Measurements from ENCODE around the gene NUDT2.

The NUDT2 gene

DNA sequence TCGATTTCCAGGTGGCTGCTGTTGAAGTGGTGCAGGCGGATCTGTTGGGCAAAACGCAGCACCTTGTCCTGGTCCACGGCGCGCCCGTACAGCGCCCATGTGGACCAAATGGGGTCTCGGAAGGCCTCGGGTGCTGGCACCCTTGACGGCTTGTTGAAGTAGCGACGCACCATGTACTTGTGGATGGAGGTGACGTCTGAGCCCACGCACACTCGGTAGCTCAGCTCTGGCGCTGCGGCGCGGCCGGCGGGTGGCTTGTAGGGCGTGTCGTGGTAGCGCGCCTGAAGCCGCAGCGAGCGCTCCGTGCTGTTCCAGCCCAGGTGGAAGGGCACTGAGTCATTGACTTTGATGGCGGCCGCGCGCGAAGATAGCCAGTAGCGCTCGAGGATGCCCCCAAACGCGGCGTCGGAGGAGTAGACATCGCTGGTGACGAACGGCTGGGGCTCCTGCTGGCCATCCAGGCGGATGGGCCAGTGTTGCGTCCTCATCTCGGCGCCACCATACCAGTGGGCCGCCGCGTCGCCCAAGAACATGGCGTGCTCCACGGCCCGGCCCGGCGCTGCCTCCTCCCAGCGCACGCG lies 42.6 kb downstream of the NUDT2 start:
- no peak for DNase-seq

DNA sequence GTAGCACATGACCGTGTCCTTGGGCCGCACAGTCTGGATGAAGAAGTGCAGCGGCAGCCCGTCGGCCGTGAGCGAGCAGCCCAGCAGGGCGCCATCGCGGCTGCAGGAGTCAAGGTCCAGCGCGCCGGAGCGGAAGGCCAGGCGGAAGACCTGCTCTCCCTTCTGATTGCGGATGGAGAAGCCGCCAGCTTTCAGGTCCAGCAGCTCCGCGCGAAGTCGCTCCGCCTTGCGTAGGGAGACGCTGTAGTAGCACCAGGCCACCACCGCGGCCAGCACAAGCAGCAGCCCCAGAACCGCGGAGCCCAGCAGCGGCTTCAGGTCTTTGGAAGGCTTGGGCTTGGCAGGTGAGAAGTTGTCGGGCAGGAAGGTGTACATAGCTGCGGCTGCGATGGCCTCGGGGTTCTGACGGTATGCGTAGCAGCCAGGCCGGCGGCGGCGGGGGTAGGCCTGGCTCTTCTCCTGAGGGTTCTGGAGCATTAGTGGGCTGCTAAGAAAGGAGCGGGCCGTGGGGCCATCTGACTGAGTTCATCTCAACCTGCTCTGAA lies 43.2 kb downstream of the NUDT2 start:
- DNase-seq: no peak

DNA sequence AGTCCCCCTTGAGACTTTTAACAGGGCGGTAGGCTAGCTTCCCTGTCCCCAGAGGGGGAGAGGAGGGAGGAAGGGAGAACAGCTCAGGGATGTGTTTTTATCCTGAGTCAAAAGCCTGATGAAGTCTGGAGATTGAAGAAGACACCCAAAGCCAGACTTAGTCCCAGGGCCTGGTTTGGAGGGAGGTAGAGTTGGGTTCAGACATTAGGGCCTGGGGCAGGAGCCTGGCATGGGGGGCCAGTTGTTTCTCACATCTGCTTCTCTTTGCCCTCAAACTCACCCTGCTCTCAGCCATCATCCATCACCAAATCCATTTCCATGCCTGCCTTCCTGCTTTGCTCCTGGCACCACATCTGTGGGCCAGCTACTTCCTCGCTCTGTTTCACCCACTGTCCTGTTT lies 44.4 kb downstream of the NUDT2 start:
- DNase-seq: no peak

DNA sequence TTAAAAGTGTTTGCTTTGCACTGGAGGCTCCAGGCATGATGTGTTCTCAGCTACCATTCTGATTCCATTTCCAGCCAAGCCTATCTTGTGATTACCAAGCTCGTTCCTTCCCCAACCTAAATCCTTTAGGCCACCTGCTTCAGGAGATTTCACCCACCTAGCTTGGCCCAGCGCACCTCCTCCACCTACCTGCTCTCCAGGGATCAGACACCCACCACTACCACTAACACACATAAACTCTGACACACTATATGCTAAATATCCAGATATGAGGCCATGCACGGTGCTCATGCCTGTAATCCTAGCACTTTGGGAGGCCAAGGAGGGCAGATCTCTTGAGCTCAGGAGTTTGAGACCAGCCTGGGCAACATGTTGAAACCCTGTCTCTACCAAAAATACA lies 45.0 kb downstream of the NUDT2 start:
- no peak for DNase-seq

DNA sequence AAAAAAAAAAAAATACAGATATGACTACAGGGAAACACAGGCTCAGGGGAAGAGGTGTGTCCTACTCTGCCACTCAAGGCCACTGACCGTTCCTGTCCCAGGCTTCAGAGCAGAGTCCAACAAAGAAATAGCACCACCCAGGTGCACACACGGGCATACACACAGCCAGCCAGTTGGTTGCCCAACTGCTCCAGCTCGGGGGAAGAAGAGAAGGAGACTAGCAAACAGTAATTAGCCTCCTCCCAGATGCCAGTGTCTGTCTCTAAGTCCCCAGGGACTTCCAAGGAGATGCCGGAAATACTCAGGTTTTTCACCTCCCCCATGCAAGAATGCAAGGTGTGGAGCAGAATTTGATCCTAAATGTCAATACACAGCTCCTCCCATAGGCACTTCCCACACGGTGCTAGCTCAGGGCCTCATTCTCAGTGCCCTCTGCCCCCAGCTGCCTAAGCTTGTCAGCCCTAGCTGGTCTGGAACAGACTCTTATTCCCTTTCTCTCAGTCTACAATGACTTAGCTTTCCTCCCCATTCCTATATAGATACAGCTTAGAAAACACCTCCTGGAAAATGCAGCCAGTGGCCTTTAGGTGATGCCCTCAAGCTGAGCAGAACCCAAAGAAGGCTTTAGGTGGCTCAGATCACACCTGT lies 45.7 kb downstream of the NUDT2 start:
- no peak for DNase-seq

DNA sequence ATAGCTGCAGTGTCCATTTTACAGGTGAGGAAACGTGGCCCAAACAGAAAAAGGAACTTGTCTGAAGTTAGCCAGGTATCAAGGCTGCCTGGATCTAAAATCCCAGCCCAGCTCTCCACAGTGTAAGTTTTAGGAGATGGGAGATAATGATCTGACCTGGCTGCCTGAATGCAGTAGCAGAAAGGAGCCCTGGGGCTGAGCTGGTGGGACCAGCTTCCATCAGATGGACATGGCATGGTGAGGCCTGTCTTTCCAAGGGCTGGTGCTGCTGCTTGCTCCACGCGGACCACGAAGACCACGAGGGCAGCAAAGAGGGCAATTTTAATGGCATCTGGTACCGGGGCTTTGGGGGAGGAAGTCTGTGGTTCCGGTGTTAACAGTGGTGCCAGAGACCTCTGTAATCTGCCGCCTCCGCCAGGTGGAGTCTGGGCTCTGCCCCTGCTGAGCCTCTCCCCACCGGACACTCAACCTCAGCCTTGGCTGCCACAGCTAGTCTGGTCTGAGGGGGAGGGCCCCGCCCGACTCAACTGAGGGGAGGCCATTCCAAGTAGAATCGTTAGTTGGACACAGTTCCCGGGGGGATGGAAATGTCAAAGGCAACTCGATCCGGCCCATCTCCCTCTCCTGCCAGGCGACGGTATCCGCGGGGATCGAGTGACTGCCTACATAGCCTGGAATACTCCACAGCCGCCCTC lies 46.7 kb downstream of the NUDT2 start:
- DNase-seq: no peak

DNA sequence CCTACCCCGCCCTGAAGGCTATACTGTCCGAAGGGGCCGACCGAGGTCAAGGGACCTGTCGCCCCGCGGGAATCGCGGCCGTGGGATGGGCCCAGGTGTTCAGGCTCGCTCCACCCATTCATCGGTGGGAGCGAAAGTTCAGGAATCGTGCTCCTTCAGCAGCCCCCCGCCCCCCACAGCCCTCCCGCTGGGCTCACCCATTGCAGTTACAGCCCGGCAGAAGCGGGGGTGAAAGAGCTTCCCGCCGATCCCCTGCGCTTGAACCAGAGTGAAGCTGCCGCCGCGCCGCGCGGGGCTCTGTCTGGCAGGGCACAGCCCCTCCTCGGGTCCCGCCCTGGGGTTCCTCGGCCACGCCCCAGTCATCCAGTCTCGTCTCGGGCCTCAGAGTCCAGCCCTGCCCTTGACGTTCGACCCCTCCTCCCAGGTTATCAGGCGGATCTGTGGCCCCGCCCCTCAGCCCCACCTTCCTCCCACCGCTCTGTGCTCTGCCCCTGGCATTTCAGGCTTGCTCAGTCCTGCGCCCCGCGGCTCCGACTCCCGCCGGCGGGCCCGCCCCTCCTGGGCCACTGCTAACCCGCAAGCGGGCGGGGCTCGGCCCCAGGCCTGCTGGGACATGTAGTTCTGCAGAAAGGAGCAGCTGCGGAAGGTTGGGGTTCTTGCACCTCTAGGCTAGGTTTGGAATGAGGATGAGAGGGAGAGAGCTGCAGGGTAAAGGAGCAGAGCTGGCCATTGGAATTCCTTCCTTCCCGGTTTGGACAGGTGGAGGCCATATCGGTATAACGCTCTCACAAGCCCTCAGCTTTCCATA lies 47.4 kb downstream of the NUDT2 start, which contains the start of gene MYORG:
Gene MYORG, minus strand, starts transcription at position 303 of the 808 bp plus-strand sequence. CDS start 3,955 bp downstream, outside the sequence.
- peak; percentile 86 for DNase-seq

DNA sequence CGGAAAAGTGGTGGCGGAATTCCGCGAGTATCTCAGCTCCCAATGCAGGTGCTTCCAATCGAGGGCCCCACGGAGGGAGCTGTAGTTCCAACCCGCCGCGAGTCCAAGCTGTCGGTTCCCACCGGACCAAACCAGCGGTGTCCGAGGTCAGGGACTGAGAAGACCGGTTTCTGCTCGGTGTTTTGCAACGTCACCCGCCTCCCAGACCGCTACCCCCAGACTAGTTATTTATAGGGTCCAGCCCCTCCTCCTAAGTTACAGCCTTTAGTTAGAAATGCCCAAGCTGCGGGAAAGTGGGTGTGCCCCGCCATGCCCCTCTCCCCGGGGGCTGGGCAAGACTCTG lies 48.0 kb downstream of the NUDT2 start:
- no peak for DNase-seq

DNA sequence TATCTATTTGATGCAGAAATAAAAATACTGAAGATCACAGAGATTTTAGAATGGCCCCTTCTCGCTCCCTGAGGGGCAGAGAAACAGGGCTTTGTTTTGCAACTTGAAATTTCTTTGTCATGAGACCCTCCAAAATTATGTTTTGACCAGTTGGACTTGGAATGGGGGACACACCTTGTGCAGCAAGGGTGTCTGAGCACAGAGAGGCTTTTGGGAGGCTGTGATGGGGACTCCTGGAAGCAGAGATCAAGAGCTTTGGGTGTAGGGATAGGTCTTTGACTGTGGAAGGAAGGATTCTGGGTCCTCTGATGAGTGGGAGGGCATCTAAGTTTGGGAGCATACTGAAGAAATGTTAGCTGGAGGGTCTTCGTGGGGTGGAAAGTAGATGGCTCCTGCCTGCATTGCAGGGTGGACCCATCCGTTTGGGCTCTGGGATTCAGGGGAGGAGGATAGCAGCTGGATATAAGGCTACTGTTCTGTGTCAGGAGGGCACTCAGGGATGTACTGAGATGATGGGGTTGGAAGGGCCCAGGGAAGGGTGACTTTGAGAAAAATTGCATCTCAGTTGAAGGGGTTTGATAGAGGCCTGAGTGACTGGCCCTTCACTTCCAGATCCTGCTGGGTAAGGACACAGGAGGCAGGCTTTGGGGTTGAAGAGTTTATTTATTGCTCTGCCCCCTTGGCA lies 49.1 kb downstream of the NUDT2 start:
- no peak for DNase-seq

DNA sequence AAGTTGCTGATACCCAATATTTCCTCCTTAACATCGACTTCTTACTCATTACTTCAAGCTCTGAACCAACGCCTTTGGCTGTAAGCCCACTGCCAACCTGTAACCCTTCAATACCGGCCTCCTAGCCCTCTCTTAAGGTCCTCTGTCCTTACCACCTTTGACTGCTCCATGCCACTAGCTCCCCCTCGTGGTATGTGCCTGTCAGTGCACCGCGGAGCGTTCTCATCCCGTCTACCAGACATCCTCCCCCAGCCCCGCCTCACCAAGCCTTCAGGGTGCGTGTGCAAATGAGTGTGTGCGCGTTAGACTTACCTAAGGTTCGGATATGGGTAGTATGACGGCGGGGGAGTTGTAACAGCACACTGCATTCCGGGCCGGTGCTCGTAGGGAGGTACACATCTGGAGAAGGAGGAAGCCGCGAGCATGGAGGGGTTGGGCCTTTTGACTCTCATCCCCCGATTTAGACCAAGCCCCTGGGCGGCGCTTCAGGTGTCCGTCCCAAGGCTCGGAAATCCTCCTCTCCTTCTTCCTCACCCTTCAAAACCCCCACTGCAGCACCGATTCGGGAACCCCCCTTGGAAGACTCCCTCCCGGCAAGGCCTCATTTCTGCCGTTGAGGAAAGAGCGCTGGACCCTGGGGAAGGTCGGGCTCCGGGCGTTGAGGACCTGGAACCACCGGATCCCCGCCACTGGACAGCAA lies 50.1 kb downstream of the NUDT2 start:
- peak; percentile 65 for DNase-seq

DNA sequence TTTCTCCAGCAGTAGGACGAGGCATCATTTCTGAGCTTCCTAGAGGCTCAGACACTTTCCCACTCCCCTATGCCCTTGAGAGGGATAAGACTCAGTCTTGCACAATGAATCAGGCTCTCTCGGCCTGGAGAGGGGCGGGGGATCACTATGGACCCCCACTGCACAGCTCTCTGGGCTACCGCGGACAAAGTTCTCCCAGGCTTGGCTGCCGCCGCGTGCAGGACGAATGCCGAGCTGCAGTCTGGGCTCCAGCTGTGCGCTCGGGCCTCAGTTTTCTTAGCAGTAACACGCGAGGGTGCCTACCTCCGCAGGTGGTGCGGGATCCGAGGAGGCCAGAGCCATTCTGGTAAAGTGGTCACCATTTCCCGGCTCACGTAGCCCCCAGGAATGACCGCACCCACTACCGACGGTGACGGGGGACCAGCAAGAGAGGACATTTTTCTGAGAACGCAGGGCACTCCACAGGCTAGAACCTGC lies 50.7 kb downstream of the NUDT2 start:
- DNase-seq: no peak

DNA sequence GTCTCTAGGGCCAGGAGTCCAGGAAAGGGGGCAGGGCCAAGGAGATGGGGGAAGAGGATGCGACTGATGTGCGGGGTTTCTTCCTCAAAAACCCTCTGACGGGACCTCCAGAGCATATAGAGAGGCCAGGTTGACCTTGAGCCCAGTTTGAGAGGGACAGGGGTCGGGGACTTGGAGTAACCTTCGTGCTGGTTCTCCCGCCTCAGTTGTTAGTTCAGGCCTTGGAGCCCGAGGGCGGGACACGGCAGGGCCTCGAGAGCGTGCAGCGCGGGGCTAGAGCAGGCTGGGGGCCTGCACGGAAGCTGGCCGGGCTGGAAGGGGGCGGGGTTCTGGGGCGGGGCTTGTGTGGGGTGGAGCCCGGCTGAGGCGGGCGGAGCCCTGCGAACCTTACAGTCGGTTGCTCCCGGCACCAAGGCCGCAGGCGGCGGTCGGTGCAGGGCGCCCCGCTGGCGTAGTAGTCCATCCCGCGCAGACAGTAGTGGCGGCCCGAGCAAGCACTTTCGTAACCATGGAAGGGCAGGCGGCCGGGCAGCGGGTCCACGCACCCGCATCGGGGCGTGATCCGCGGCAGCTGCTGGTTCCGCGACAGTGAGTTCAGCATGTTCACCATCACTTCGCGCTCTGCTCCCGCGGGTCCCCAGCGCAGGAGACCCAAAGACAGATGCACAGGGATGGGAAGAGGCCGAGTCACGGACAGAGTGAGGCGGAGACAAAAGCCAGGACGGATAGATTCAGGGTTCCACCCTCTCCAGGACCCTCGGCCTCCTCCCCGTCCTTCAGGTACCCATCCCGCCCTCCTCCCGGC lies 51.3 kb downstream of the NUDT2 start:
- DNase-seq: peak; percentile 72

DNA sequence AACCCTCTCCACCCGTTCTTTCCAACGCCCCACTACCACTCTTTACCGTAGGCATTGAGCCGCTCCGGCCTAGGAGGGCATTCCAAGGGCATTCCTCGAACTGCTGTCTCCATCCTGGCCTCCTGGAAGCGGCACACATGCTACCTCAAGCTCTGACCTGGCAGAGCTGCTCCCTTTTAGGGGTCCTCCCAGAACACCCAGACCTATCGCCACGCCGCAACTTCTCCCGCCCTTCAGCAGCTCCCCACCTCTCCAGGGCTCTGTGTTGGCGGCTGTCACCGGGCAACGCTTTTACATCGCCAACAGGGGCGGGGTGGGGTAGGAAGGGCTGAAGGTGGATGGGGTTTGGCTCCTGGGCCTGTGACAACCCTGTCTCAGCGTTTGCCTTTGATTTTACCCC lies 52.0 kb downstream of the NUDT2 start:
- DNase-seq: no peak

DNA sequence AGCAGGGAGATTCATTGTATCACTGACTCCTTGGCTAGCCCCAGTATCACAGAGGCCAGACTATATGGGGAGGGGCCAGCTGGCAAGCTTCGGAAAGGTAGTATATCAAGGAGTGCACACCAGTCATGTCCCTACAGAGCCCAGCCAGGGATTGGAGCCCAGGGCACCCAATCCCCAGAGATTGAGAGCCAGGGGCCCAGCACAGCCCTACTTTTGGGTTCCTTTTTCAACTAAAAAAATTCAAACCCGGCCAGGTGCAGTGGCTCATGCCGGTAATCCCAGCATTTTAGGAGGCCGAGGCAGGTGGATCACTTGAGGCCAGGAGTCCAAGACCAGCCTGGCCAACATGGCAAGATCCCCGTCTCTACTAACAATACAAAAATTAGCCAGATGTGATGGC lies 52.7 kb downstream of the NUDT2 start:
- no peak for DNase-seq

DNA sequence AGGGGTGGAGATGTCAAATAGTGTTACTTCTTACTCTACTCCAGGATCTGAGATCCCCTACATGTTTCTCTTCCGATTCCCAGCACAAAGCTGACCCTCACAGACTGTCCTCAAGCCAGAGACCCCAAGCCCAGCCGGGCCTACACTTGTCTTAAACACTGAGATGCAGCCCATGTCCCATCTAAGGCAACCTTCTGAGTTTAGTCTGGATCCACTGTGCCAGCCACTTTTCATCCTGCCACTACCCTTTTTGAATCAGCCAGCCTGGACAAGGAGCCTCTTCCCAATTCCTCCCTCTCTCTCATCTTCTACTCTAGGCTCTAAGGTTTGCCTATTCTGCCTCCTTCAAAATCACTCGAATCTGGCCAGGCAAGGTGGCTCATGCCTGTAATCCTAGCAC lies 53.5 kb downstream of the NUDT2 start:
- no peak for DNase-seq

DNA sequence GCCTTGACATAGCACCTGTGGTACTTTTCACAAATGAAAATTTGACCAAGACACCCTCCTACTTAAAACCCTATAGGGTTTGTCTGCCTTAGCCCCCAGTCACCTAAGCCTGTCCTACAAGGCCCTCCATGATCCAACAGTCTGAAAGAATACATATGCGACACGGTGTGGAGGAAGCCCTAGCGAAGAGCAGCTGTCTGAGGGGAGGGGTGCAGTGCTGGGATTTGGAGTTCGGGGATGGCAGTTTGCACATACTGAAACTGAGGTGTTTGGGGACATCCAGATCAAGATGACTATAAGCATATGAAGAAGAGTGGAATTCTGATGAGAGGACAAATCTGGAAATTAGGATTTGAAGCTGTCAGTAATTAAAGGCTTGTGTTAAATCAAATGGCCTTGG lies 54.5 kb downstream of the NUDT2 start:
- no peak for DNase-seq

DNA sequence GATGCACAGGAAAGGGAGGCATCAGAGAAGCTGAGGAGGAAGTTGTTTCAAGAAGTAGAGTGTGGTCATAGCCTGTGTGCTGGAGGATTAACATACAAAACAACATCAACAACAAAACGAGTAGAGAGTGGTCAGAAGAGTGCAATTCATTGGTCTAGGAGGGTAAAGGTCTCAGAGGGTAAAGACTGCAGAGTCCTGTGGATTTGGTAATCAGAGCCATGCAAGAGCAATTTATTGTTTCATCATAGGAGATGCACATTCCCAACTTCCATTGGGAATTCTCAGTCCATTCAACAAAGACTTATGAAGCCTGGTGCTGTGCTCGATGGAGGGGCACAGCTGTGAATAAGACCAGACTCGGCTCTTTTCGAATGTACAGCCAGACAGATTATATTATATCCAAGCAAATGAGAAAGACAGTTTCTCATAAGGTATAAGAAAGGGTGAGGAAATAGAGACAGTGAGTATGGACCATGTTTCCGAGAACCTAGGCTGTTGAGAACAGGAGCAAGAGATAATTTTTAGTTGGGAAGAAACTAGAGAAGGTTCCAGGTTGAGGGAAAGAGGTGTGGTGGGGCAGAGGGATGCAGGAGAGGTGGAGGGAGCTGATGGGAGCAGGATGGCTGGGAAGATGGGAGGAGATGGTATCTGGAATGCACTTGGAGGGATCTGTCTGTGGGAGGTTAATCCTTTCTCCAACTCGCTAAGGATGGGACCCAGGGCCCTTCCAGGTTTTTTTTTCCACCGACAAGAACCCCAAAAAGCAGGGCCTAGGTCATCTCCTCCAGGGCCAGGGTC lies 55.2 kb downstream of the NUDT2 start:
- DNase-seq: no peak

DNA sequence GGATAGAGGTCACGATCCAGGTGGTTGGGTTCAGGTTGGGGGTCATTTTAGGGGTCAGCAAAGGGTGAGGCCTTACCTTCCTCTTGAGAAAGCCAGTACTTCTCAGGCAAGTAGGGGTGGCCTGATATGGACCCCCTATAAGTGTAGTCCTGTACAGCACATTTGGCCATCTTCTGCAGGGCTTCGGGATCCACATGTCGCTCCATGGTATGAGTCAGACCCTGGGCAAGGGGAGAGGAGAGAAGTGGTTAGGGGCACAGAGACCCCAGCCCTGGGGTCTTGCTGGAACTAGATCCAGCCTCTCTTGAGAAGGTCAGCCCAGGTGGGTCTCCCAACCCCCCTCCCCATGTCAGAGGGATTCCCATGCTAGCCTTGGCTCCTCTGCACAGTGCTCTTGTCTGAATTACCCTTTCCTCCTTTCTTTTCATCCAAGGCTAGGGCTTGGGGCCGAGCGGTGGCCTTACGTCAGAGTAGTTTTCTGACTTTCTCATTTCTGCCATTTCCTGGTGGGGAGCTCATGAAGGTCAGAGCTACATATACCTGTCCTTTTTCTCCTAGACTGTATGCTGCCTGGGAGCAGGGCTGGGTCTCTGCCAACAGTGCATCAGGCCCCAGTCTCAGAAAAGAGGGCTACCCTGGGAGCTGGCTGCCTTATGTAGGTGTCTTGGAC lies 56.3 kb downstream of the NUDT2 start:
- DNase-seq: no peak

DNA sequence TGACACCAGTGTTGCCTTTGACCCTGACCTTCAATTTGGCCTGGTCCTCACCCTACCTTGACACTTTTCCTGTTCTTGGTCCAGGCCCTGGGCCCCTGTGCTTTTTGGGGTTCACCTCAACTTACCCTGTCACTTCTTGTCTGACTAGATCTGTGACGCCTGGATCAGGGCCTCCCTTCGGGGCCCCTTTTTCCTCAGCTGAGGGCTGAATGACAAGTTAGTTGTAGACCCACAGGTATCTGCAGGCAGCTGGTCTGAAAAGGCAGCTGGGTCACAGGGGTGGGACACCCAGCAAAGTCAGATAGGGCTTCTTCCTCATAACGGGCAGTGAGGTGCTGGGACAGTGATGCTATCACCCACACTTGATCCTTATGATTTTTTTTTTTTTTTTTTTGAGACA lies 57.3 kb downstream of the NUDT2 start:
- DNase-seq: no peak

DNA sequence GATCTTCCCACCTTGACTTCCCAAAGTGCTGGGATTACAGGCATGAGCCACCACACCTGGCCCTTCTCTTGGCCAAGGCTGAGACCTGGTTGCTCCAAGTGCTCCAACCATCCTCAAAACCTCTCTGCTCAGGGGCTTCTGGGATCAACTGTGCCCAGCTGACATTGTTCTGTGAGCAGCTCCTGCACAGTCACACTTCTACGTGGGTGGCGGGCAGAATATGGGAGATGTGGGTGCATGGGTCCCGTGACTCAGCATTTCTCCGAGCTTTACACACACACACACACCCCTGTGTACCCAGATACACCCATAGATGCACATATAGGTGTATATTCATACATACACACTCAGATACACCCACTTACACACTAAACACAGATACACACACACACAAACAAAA lies 57.9 kb downstream of the NUDT2 start:
- DNase-seq: no peak

Measured in HCEC 1CT (cell line).